22Rv1 (cell line): Measurements from ENCODE around the gene INSIG1.

Source experiments
- ZFX ChIP-seq: fragments of 450-650 bp; IDR thresholded peaks from 2 replicates; pipeline ENCODE4 v1.6.1; 2017; ENCODE audit warnings: antibody characterized with exemption, borderline replicate concordance
- TF ChIP-seq, protein P1 (sequence below): fragments of 450-650 bp; IDR thresholded peaks from 2 replicates; pipeline ENCODE4 v1.5.1; 2017; ENCODE audit warnings: mild to moderate bottlenecking

DNA sequence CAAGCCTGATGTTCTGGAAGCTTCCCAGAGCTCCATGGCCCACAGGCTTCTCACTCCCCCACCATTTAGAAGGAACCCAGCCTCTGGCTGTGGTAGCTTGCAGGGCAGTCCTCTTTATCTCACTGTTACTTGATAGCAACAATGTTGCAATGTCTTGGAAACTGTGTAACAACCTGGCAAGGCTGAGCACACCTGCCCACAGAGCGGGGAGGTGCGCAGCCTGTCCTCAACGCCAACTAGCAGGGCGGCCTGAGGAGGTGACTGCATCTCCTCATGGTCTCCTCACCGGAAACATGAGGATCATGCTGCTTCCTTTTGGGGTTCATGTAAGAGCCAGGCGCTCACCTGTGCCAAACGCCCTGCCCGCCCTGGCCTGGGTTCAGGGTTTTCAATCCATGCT, 43.7 kb upstream of the INSIG1 start:
- TF ChIP-seq, protein P1, sequence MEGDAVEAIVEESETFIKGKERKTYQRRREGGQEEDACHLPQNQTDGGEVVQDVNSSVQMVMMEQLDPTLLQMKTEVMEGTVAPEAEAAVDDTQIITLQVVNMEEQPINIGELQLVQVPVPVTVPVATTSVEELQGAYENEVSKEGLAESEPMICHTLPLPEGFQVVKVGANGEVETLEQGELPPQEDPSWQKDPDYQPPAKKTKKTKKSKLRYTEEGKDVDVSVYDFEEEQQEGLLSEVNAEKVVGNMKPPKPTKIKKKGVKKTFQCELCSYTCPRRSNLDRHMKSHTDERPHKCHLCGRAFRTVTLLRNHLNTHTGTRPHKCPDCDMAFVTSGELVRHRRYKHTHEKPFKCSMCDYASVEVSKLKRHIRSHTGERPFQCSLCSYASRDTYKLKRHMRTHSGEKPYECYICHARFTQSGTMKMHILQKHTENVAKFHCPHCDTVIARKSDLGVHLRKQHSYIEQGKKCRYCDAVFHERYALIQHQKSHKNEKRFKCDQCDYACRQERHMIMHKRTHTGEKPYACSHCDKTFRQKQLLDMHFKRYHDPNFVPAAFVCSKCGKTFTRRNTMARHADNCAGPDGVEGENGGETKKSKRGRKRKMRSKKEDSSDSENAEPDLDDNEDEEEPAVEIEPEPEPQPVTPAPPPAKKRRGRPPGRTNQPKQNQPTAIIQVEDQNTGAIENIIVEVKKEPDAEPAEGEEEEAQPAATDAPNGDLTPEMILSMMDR, result no peak
- TF ChIP-seq ZFX, result no peak
